ENCODE measurements around the gene DMAC1. TPM values are rescaled to one million over a fixed set of nuclear protein-coding genes. Genes with fewer than 3 reads are reported as not detected.

DMAC1 gene
- total and polyA plus RNA-seq, 3 donors from 2014 or later = 17.2 to 47.9 (median 17.5) TPM

DNA sequence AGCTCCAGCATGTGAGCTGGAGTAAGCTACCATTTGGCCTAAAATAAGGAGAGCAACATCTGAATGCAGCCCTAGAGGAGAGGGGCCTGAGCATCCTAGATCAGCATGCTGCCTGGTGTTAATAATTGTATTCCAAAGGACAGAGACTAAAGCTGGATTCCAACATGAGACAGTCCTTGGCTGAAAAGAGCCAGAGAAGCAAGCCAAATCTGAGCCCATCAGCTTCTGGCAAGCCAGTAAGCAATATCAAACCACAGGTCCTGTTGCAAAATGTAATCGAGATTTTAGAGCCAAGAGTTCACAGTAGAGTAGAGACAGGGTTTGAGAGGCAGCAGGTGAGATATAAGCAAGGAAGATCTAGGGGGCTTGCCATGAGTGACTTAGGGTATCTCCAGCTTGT is 42.3 kb upstream of the DMAC1 start:
- no peaks in the 10 kb centered on the region for H3K36me3 ChIP-seq (ENCODE audit: low read depth, missing control alignments)
- H3K4me1 ChIP-seq = no peaks in the 10 kb centered on the region
- no peak overlapping the region for H3K27ac ChIP-seq
- TF ChIP-seq CTCF (IDR thresholded peaks at IDR 0.05) = no peak
- TF ChIP-seq POLR2A (IDR thresholded peaks at IDR 0.05) = no peak
- no peaks in the 10 kb centered on the region for H3K27me3 ChIP-seq
- WGBS, 2 donors = 79 to 94% methylated on average over 1 of the region's 1 CpG
- intact Hi-C loops (cut with DNase I; ENCODE audit: low total_unique reads) = no loop called here
- H3K9me3 ChIP-seq = no peaks in the 10 kb centered on the region
- no peak overlapping the region for H3K4me3 ChIP-seq
- DNase-seq = no peak

DNA sequence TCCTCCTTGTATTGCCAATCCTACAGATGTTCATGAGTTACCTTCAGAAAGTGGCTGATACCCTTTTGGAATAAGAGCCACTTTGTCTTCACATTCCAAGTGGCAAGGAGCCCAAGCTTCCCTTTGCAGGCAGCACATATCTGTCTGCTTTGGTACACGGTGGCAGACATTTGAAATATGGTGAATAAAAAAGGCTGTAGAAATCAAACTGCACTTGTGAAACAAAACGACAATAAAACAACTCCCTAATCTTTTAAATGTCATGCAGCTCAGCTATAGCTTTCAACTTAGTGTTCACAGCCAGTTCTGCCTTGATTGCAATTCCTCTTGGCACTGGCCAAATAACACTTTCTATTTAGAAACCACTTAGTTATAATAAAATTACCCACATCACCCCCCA is 35.0 kb upstream of the DMAC1 start:
- H3K27ac ChIP-seq = no peak overlapping the region
- TF ChIP-seq POLR2A (IDR thresholded peaks at IDR 0.05) = no peak
- no peak for TF ChIP-seq CTCF (IDR thresholded peaks at IDR 0.05)
- no peaks in the 10 kb centered on the region for H3K9me3 ChIP-seq
- no peaks in the 10 kb centered on the region for H3K4me1 ChIP-seq
- H3K36me3 ChIP-seq (ENCODE audit: low read depth, missing control alignments) = no peaks in the 10 kb centered on the region
- 32 to 33% methylated on average over 2 of the region's 2 CpGs for WGBS, 2 donors
- H3K27me3 ChIP-seq = no peaks in the 10 kb centered on the region
- H3K4me3 ChIP-seq = no peak overlapping the region
- intact Hi-C loops (cut with DNase I; ENCODE audit: low total_unique reads) = no loop called here
- no peak for DNase-seq

GRCh38 chr9:7828334-7828733 is 28.8 kb upstream of the DMAC1 start:
- Histone ChIP-seq H3K4me3 (no peak overlapping the region), H3K27ac (no peak overlapping the region), H3K36me3 (ENCODE audit: low read depth, missing control alignments) (no peaks in the 10 kb centered on the region), H3K9me3 (no peaks in the 10 kb centered on the region), H3K27me3 (no peaks in the 10 kb centered on the region), H3K4me1 (no peaks in the 10 kb centered on the region)
- TF ChIP-seq POLR2A (IDR thresholded peaks at IDR 0.05) (no peak), CTCF (IDR thresholded peaks at IDR 0.05) (no peak)
- WGBS, 2 donors = 76 to 80% methylated on average over 1 of the region's 1 CpG
- no peak for DNase-seq
- intact Hi-C loops (cut with DNase I; ENCODE audit: low total_unique reads) = no loop called here

DNA sequence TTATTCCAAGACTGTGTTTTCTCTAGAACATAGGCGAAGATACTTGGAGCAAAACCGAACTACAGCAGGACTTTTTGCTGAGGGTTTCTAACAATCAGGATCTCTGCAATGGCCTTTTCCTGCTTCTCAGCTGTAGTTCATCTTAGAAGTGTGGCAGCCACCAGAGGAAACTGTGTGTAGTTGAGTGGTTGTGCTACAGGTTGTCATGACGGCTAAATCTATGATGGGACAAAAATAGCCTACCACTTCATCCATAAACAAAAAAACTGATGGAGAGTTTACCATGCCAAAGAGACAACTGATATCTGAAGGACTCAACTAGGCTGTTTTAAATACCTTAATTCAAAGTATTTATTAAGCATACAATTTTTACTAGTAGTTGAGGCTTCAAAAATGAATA is 28.2 kb upstream of the DMAC1 start:
- no peak overlapping the region for H3K27ac ChIP-seq
- intact Hi-C loops (cut with DNase I; ENCODE audit: low total_unique reads) = no loop called here
- no peak for DNase-seq
- H3K36me3 ChIP-seq (ENCODE audit: low read depth, missing control alignments) = no peaks in the 10 kb centered on the region
- 86 to 90% methylated on average over 3 of the region's 3 CpGs for WGBS, 2 donors
- no peaks in the 10 kb centered on the region for H3K9me3 ChIP-seq
- H3K4me1 ChIP-seq = no peaks in the 10 kb centered on the region
- no peaks in the 10 kb centered on the region for H3K27me3 ChIP-seq
- H3K4me3 ChIP-seq = no peak overlapping the region
- TF ChIP-seq CTCF (IDR thresholded peaks at IDR 0.05) (no peak), POLR2A (IDR thresholded peaks at IDR 0.05) (no peak)

- Histone ChIP-seq H3K4me3 (no peak overlapping the region), H3K9me3 (no peaks in the 10 kb centered on the region), H3K27ac (no peak overlapping the region), H3K4me1 (no peaks in the 10 kb centered on the region), H3K36me3 (ENCODE audit: low read depth, missing control alignments) (no peaks in the 10 kb centered on the region), H3K27me3 (no peaks in the 10 kb centered on the region)
- 53 to 66% methylated on average over 2 of the region's 2 CpGs for WGBS, 2 donors
- DNase-seq = no peak
- intact Hi-C loops (cut with DNase I; ENCODE audit: low total_unique reads) = no loop called here
- no peak for TF ChIP-seq POLR2A (IDR thresholded peaks at IDR 0.05)
- TF ChIP-seq CTCF (IDR thresholded peaks at IDR 0.05) = no peak
These were observed 27.5 kb upstream of the DMAC1 start for GRCh38 chr9:7827056-7827455.
